Fibroblast of mammary gland (primary cell): ENCODE data around the gene FAM8A1.

Experiments used
- DNase-seq: peaks from one replicate; pipeline ENCODE4 v3.0.0-alpha.2; 2010; ENCODE audit warnings: low read depth
- H3K4me3 ChIP-seq: 2 replicates; pipeline ENCODE4 v1.5.1; 2011; ENCODE audit warnings: low read depth, mild to moderate bottlenecking, low read length, moderate library complexity; ENCODE audit not compliant: control insufficient read depth
- TF ChIP-seq, protein P1 (sequence below): conservative IDR thresholded peaks from 2 replicates; pipeline ENCODE4 v1.5.1; 2011; ENCODE audit warnings: low read depth, low read length, inconsistent platforms; ENCODE audit not compliant: control insufficient read depth, insufficient read depth

FAM8A1 gene

DNA sequence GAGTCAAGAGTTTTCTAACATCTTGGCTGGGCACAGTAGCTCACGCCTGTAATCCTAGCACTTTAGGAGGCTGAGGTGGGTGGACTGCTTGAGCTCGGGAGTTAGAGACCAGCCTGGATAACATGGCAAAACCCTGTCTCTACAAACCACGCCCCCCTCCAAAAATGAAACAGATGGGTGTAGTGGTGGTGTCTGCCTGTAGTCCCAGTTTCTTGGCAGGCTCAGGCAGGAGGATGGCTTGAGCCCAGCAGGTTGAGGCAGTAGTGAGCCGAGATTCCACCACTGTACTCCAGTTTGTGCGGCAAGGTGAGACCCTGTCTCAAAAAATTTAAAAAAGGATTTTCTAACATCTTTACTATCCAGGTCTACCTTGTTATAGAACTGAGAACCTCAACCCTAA lies 22.0 kb downstream of the FAM8A1 start:
- H3K4me3 ChIP-seq = no peak overlapping the region
- TF ChIP-seq, protein P1, sequence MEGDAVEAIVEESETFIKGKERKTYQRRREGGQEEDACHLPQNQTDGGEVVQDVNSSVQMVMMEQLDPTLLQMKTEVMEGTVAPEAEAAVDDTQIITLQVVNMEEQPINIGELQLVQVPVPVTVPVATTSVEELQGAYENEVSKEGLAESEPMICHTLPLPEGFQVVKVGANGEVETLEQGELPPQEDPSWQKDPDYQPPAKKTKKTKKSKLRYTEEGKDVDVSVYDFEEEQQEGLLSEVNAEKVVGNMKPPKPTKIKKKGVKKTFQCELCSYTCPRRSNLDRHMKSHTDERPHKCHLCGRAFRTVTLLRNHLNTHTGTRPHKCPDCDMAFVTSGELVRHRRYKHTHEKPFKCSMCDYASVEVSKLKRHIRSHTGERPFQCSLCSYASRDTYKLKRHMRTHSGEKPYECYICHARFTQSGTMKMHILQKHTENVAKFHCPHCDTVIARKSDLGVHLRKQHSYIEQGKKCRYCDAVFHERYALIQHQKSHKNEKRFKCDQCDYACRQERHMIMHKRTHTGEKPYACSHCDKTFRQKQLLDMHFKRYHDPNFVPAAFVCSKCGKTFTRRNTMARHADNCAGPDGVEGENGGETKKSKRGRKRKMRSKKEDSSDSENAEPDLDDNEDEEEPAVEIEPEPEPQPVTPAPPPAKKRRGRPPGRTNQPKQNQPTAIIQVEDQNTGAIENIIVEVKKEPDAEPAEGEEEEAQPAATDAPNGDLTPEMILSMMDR = no peak
- DNase-seq = peak; percentile 2

DNA sequence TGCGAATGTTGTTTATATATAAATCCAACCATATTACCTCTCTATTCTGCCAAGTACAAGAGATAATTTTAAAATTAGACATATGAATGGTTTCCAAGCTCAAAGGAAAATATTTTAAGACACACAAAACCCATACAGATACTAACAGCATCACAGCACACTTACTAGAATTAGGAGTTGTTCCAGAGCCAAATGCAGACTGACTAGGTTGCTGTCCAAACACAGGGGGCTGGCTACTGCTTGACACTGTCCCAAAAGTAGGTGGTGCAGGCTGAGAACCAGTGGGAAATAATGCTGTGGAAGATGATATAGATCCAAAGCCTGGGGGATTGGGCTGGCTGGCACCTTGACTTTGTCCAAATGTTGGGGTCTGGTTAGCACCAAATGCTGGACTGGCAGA lies 24.3 kb downstream of the FAM8A1 start:
- TF ChIP-seq, protein P1 = no peak
- H3K4me3 ChIP-seq = no peak overlapping the region
- DNase-seq = no peak

DNA sequence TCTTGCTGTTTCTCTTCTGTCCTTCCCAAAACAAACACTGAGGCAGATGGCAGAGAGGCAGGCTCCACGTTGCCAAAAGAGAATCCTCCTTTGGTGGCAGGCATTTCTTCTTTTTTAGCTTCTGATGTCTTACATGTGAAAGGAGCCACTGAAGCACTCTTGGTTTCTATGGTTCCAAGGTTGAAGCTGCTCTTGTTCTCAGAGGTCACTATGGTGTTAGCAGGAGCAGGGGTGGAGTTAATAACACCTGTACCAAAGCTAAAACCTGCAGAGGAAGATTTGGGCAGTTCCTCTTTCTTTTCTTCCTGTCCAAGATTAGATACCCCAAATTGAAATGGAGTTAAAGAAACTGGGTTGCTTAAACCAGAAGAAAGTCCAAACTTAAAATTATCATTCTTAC lies 28.8 kb downstream of the FAM8A1 start:
- TF ChIP-seq, protein P1 = no peak
- H3K4me3 ChIP-seq = no peak overlapping the region
- no peak for DNase-seq

DNA sequence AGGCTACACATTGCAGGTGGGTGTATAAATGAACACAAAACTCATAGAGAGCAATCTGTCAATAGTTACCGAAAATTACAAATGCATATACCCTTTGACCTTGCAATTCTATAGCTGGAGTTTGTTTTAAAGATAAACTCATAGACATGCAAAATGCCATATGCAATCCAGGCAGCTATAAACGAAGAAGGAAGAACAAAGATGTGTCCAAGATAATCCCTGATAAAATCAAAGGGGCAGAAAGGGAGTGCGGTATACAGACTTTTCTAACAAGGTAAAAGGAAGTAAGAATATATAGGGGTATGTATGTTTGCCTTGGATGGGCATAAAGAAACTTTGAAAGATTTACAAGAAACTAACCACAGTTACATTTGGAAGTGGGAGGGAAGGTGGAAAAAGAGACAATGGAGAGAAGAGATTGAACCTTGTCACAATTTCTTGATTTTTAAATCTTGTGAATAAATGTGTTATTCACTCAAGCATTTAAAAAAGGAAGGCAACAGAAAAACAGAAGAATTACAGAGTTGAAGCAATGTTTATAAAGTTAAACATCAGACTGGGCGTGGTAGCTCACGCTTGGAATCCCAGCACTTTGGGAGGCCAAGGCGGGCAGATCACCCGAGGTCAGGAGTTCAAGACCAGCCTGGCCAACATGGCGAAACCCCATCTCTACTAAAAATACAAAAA lies 29.9 kb downstream of the FAM8A1 start:
- TF ChIP-seq, protein P1 = no peak
- no peak for DNase-seq
- H3K4me3 ChIP-seq = no peak overlapping the region

DNA sequence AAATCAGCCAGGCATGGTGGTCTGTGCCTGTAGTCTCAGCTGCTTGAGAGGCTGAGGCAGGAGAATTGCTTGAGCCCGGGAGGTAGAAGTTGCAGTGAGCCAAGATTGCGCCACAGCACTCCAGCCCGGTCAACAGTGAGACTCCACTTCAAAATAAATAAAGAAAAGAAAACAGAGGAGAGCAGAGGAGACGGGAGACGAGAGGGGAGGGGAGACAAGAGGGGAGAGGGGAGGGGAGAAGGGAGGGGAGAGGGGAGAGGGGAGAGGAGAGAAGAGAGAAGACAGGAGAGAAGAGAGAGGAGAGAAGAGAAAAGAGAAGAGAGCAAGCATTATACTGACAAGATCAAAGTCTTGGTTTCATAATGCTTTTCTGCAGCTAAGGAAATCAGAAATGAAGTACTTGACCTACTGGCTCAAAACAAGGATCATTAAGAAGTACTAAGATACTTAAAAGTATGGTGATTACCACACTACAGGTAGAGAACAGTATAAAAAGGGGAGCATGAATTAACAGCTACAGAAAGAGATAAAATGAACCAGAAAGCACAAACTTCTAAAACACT lies 30.5 kb downstream of the FAM8A1 start:
- DNase-seq = no peak
- no peak overlapping the region for H3K4me3 ChIP-seq
- TF ChIP-seq, protein P1 = no peak

DNA sequence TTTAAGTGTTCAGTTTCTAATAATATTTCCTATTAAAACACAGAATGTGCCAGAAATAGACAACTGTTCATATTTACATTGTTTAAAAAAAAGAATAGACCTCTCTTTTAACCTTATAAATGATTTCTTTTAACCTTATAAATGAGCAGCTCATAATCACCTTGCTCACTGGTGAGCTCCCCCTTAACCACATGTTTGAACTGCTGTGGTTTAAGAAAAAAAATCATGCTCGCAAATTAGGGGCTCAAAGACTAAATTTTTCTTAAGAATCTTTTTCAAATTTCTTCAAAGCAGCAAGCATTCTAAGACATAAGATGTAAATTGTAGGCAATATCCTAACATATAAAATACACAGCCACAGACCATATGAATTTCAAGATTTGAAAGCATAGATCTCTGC lies 32.8 kb downstream of the FAM8A1 start:
- no peak for DNase-seq
- H3K4me3 ChIP-seq = no peak overlapping the region
- TF ChIP-seq, protein P1 = no peak
